DOHH2 (cell line): ENCODE data around the gene AIG1.

Experiments used
- H3F3A ChIP-seq: fragments of 200-600 bp; sonication (generic), shearing (Covaris generic); 2 replicates; pipeline ENCODE4 v1.6.0; 2016; ENCODE audit warnings: antibody characterized with exemption, mild to moderate bottlenecking; ENCODE audit not compliant: control insufficient read depth, insufficient read depth
- H3K27ac ChIP-seq: fragments of 200-600 bp; sonication (generic); 2 replicates; pipeline ENCODE4 v1.5.1; 2014; ENCODE audit warnings: low read depth, mild to moderate bottlenecking, low read length, moderate library complexity
- H3K27me3 ChIP-seq: fragments of 200-600 bp; sonication (generic); 2 replicates; pipeline ENCODE4 v1.6.1; 2014; ENCODE audit warnings: mild to moderate bottlenecking, low read length, mixed read lengths; ENCODE audit not compliant: control insufficient read depth
- H3K36me3 ChIP-seq: fragments of 200-600 bp; sonication (generic); 2 replicates; pipeline ENCODE4 v1.6.1; 2014; ENCODE audit warnings: mild to moderate bottlenecking, low read length, moderate library complexity, mixed read lengths; ENCODE audit not compliant: control insufficient read depth
- H3K4me1 ChIP-seq: fragments of 200-600 bp; sonication (generic); 2 replicates; pipeline ENCODE4 v1.6.1; 2014; ENCODE audit warnings: mild to moderate bottlenecking, low read length, mixed read lengths; ENCODE audit not compliant: control insufficient read depth
- H3K4me2 ChIP-seq: fragments of 200-600 bp; sonication (generic); 2 replicates; pipeline ENCODE4 v1.6.0; 2014; ENCODE audit warnings: mild to moderate bottlenecking, low read length, moderate library complexity
- H3K4me3 ChIP-seq: fragments of 200-600 bp; sonication (generic); 2 replicates; pipeline ENCODE4 v1.5.1; 2014; ENCODE audit warnings: mild to moderate bottlenecking, low read length, mixed read lengths
- H3K79me2 ChIP-seq: fragments of 200-600 bp; sonication (generic); 2 replicates; pipeline ENCODE4 v1.6.1; 2014; ENCODE audit warnings: mild to moderate bottlenecking, low read length, mixed read lengths; ENCODE audit not compliant: control insufficient read depth
- H3K9me2 ChIP-seq: fragments of 200-600 bp; sonication (generic); replicated peaks from 2 replicates; pipeline ENCODE4 v1.6.1; 2014; ENCODE audit warnings: mild to moderate bottlenecking, low read length, mixed read lengths; ENCODE audit not compliant: control insufficient read depth
- H3K9me3 ChIP-seq: fragments of 200-600 bp; sonication (generic); 2 replicates; pipeline ENCODE4 v1.6.1; 2014; ENCODE audit warnings: antibody characterized with exemption, low read length, mixed read lengths; ENCODE audit not compliant: control insufficient read depth, insufficient read depth
- H4K20me1 ChIP-seq: fragments of 200-600 bp; sonication (generic); 2 replicates; pipeline ENCODE4 v1.6.0; 2014; ENCODE audit warnings: low read depth, mild to moderate bottlenecking, antibody characterized with exemption, low read length, moderate library complexity; ENCODE audit not compliant: control insufficient read depth, insufficient read depth
- CTCF ChIP-seq: fragments of 200-600 bp; sonication (generic); IDR thresholded peaks from one replicate; pipeline ENCODE4 v1.5.1; 2014; ENCODE audit warnings: antibody characterized with exemption, mild to moderate bottlenecking, low read depth, low read length; ENCODE audit not compliant: poor library complexity, severe bottlenecking
- EZH2phosphoT487 ChIP-seq: fragments of 200-600 bp; sonication (generic); IDR thresholded peaks from 2 replicates; pipeline ENCODE4 v1.6.1; 2017; ENCODE audit warnings: borderline replicate concordance, mild to moderate bottlenecking, antibody characterized with exemption, low read length, moderate library complexity, mixed read lengths

Gene AIG1

GRCh38 chr6:143331362-143331761, 270.7 kb downstream of the AIG1 start:
- TF ChIP-seq EZH2phosphoT487: no peak
- TF ChIP-seq CTCF: no peak
- H3K4me3 ChIP-seq: no peak overlapping the region
- H3K4me2 ChIP-seq: no peak overlapping the region
- H3K27me3 ChIP-seq: no peaks in the 10 kb centered on the region
- no peak overlapping the region for H3K27ac ChIP-seq
- no peaks in the 10 kb centered on the region for H3K9me3 ChIP-seq
- H3K4me1 ChIP-seq: no peaks in the 10 kb centered on the region
- H3K9me2 ChIP-seq: no peaks in the 10 kb centered on the region
- no peaks in the 10 kb centered on the region for H3K79me2 ChIP-seq
- H3F3A ChIP-seq: no peaks in the 10 kb centered on the region
- H3K36me3 ChIP-seq: no peaks in the 10 kb centered on the region
- no peaks in the 10 kb centered on the region for H4K20me1 ChIP-seq

GRCh38 chr6:143332153-143332845, 271.6 kb downstream of the AIG1 start:
- H3K4me3 ChIP-seq: no peak overlapping the region

DNA sequence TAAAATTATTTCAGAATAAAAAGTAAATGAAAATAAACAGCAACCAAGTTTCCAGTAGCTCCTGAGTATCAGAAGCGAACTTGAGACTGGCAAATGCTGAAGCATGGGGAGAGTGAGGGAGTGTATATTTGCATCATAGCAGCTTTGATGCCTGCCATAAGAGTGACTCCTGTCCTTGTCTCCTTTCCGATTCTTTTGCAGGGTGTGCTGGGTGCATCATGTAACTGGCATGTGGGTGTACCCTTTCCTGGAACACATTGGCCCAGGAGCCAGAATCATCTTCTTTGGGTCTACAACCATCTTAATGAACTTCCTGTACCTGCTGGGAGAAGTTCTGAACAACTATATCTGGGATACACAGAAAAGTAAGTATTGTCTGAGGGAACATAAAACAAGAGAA, 272.4 kb downstream of the AIG1 start:
- H3K27ac ChIP-seq: no peak overlapping the region
- H3K27me3 ChIP-seq: no peaks in the 10 kb centered on the region
- H3K79me2 ChIP-seq: no peaks in the 10 kb centered on the region
- no peaks in the 10 kb centered on the region for H4K20me1 ChIP-seq
- no peak overlapping the region for H3K4me3 ChIP-seq
- H3K4me1 ChIP-seq: no peaks in the 10 kb centered on the region
- no peak for TF ChIP-seq EZH2phosphoT487
- no peak for TF ChIP-seq CTCF
- no peaks in the 10 kb centered on the region for H3F3A ChIP-seq
- H3K4me2 ChIP-seq: no peak overlapping the region
- H3K9me3 ChIP-seq: no peaks in the 10 kb centered on the region
- H3K9me2 ChIP-seq: no peaks in the 10 kb centered on the region
- no peaks in the 10 kb centered on the region for H3K36me3 ChIP-seq

More at GRCh38 chr6:143332153-143332845, 271.6 kb downstream of the AIG1 start:
- H3K36me3 ChIP-seq: no peaks in the 10 kb centered on the region
- H3K27me3 ChIP-seq: no peaks in the 10 kb centered on the region
- H3K9me3 ChIP-seq: no peaks in the 10 kb centered on the region
- H3K9me2 ChIP-seq: no peaks in the 10 kb centered on the region
- no peaks in the 10 kb centered on the region for H3F3A ChIP-seq
- no peaks in the 10 kb centered on the region for H3K79me2 ChIP-seq
- no peaks in the 10 kb centered on the region for H3K4me1 ChIP-seq
- TF ChIP-seq CTCF (no peak), EZH2phosphoT487 (no peak)
- H3K4me2 ChIP-seq: no peak overlapping the region
- no peak overlapping the region for H3K27ac ChIP-seq
- no peaks in the 10 kb centered on the region for H4K20me1 ChIP-seq
